Measurements from ENCODE around the gene RECQL5.
A peak's percentile ranks its signal among the peaks of the same experiment; 100 is the strongest.

RECQL5 gene

DNA sequence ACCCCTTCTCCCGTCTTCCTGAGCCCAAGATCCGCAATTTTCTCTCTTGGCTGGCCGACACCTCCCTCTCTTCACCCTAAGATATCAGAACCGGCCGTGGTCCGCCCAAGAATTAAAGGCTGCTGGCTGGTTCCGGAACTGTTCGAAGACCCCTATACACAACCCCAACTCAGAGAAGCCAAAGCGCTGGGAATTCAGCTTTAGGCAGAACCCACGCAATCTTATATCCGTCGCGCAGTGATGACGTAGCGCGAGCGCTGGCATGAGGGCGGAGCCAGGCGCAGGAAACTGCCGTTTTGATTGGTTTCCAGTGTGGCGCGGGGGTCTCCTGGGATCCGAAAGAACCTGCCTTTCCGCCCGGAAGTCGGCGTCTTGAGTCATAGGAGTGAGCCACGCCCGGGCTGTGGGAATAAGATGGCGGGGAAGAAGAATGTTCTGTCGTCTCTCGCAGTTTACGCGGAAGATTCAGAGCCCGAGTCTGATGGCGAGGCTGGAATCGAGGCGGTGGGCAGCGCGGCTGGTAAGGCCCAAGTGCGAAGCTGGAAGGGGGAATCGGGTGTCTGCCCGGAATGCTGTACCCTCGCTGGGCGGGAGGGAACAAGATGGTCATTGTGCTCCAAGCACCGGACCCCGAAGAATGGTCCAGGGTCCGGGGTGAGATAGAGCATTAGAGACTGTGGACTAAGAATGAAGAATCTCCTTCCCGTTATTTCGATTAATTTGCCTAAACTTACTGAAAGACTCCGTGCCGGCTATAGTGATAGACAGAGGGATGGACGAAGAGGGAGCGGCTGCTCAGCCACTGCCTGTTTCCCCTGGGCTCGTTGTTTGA, at the start of gene RECQL5, which contains the start of gene SAP30BP:
Gene RECQL5, minus strand, starts transcription at position 196 of the 832 bp plus-strand sequence. CDS start 597 bp downstream, outside the sequence.
Gene SAP30BP, plus strand, starts transcription at position 380 of the 832 bp plus-strand sequence. Its CDS starts 35 bp downstream, at position 415.
- peak; percentile 99 for DNase-seq

DNA sequence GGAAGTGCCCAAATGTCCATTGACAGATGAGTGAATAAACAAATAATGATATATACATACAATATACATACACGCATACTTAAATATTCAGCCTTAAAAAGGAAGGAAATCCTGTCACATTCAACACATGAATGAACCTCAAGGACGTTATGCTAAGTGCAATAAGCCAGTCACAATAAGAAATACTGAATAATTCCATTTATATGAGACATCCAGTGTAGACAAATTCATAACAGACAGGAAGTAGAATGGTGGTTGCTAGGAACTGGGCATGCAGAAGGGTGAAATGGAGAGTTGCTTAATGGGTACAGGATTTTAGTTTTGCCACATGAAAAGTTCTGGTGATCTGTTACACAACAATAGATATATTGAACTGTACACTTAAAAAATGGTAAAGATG, 45.5 kb upstream of the RECQL5 start:
- DNase-seq = no peak

DNA sequence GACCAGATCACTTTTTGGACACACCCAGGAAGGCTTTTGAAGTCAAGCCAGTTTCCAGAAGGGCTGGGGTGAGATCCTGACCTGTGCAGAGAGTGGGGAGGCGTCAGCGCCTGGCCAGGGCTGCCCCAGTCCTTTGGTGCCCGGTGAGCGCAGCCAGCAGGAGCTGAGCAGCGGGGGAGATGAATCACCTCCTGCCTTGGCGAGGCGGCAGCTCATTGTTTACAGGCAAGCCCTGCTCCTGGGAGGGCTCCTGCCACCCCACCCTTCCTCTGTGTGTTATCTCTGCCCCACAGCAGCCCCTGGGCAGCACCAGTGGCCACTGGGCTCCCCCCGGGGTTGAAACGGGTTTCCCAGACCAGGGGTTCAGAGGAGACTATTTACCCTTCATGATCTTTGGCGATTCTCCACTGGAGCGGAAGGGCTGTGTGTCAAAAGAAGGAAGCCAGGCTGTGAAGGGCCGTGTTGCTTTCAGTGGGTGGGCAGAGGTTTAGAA, 40.2 kb upstream of the RECQL5 start:
- no peak for DNase-seq

DNA sequence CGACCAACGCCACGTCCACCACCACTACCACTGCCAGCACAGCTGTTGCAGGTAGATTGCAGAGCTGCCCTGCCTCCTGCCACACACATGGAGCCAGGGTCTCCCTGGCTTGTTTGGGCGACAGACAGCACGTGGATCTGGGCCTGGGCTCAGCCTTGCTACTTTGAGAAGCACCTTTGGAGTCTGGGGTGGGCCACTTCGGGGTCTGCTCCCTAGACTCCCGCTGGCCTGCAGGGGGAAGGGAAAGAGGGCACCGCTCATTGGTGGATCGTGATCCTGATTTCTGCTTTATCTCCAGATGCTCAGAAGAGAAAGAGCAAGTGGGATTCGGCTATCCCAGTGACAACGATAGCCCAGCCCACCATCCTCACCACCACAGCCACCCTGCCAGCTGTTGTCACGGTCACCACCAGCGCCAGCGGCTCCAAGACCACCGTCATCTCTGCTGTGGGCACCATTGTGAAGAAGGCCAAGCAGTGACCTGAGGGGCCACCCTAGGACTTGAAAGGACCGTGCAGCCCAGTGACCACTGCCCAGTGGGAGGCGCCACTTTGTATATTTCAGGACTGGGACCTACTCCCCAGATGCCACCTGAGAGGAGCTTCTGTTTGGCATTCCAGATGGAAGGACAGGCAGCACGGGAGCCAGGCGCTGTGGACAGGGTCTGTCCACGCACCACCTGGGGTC, 39.2 kb upstream of the RECQL5 start:
- DNase-seq = no peak

DNA sequence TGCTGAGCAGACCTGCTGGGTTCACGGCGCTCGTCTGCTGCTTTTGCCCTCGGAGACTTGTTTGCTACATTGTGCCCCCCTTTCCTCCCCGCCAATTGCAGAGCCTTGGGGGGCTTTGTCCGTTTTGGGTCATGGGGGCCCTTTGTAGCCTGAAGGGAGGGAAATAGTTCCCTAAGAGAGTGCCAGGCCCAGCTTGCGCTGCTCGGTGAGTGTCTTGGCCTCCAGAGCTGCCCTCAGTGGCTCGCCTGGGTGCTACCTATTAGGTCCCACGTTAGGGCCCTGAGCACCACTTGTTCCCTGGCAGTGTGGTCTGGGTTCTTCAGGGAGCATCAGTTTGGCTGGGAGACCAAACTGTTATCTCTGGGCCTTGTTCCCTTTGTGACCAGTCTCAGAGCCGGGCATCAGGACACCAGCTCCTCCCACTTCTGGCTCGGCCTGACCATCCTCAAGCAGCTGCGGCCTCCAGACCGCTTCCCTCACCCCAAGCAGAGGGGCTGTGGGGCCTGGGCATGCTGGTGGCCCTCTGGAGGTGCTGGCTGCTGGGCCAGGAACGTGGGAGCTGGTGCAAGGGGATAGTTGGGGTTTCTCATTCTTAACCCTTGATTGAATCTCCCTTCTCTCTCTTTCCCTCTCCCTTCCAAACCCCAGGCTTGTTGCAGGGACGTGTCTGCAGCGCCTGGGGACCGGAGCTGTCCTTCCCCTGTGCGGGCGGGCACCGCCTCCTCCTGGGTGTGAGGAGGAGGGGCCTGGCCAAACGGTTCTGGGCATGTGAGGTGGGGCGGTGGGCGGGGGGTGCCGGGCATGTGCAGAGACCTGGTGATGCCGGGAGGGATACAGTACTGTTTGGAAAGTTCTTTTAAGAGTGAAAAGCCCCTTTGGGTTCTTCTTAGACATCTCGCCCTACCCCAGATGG, 38.3 kb upstream of the RECQL5 start:
- no peak for DNase-seq

DNA sequence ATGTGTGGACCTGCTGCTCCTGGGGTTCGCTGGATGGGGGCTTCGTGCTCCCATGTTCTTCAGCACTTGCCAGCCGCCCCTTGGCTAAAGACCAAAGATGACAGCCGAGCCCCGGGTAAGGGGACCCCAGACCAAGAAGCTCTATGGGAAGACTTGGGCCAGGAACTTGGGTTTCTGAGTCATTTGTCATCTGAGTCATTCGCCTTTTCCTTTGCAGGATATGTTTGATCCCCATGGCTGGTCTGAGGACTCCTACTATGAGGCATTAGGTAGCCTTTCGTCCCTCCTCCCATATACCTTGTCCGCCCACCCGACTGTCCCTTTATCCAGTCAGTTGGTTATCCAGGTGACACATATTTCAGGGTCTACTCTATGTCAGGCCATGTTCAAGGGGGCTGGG, 36.6 kb upstream of the RECQL5 start:
- DNase-seq = no peak

DNA sequence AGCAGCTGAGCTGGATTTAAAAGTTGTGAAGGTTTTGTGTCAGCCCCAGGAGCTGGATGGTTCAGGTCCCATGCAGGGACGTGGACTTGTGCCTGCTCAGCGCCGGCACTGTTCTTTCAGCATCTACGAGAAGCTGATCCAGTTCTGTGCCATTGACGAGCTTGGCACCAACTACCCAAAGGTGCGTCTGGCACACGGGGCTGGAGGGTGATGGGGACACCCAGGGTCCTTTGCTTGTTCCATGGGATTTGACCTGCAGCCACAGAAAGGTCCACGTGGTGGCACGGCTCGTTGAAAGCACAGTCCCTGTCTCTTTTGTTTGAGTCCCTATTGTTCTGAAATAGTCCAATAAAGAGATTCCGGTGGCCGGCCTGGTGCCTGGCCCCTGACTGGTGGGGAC, 36.2 kb upstream of the RECQL5 start:
- no peak for DNase-seq

DNA sequence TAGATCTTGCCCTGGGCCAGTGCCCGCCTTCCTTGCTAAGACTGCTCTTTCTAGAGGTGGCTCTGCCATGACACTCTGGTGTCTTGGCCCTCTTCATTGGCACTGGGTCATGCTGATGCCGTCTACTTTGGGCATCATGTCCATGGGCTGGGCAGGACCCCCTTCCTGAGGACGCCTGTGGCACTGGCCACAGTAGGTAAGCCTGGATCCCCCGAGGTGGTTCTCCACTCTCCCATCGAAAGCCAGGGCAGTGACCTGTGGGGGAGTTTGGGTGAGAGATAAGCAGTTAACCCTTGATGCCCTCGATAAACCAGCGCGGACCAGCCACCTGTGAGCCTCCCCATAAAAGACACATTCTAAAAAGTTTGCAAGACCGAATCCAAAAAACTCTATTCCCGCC, 34.3 kb upstream of the RECQL5 start:
- no peak for DNase-seq

DNA sequence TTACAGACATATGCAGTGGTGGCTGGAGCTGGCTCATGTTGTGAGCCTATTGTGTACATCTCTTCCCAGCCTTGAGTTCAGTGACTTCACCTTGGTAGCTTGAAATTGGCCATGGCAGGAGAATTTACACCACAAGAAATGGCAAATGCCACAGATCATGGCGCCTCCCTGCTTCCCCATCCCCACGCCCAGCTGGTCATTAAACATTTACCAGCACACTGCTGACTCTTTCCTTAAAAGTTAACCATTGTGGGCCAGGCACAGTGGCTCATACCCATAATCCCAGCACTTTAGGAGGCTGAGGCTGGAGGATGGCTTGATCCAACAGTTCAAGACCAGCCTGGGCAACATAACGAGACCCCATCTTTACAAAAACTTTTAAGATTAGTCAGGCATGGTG, 31.7 kb upstream of the RECQL5 start:
- DNase-seq = no peak

DNA sequence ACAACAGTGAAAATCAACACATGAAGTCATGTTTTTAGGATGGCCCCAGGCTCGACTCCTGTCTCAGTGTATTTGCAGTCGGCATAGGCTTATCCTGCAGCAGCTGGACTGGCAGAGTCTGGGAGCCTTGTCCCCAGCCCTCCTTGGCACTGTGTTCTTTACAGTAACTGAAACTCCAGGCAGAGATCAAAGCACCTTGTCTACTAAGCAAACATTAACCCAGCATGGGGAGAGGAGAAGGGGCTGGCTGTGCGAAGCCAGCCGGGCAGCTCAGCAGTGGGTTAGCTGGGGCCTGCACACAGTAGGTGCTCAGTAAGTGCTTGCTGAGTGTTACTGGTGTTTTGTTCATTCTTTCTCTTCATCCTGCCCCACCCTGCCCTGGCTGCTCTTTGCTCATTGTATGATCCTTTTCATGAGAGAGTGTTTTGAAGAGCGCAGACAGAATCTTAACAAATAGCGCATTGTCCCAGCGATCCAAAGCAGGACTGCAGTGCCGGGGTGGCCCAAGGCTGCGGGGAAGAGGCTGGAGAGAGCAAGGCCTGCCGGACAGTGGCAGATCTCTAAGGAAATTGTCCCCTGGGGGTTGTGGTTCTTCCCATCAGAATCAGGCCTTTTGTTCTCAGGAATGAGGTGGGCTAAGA, 30.8 kb upstream of the RECQL5 start:
- DNase-seq = no peak

DNA sequence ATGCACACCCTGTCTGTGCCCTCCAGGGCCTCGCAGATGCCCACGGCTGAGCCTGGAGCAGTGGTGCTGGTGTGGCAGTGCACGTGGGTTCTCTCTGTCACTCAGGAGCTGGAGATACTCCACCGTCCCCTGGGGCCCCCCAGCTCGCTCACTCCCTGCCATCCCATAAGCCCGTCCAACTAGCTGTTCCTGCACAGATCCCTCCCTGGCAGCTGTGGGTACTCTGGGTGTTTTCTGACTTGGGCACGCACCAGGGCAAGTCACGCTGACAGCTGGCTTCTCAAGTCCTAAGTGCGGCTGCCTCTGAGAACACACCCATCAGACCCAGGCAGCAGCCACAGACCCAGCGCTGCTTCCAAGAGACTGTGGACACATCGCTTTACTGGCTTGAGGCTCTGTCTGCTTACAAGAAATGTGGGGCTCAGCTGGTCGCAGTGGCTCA, 28.9 kb upstream of the RECQL5 start:
- DNase-seq = no peak

DNA sequence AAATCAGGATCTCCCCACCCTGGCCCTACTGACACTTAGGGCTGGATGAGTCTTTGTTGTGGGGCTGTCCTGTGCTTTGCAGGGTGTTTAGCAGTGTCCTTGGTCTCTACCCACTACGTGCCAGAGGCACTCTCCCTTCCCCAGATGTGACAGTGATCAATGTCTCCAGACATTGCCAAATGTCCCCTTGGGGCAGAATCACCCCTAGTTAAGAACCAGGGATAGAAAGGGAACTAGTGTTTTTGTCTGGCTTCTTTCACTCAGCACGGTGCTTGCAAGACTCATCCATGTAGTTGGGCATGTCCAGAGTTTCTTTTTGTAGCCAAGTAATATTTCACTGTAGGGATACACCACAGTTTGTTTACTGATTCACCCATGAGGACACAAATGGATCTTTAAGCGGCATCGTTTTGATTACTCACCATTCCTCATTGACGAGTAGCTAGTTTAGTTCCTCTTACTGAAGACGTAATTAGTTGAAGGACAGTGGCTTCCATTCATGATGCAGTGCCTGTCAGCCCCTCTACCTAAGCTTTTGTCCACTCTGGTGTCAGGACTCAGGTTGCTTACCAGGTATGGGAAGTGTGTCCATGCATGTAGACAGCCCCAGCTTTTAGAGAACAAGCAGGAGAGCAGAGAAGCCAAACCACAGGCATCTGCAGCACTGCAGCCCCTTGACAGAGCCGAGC, 28.3 kb upstream of the RECQL5 start:
- DNase-seq = no peak

DNA sequence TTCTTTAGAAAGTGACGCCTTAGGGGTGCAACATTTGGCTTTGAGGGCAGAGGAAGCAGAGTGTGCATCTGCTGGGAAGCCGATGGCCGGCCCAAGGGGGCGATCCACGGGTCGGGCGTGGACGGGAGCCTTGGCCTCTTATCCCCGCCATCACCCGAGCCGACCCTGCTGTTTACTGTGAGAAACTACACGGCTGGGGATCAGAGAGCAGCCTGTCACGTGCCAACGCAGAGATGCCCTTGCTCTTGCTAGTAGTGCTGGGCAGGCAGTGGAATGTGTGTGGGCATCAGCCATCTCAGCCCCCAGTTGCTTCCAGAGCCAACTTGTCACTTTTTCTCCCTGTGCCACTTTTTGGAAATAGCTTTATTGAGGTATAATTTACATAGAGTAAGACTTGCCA, 27.6 kb upstream of the RECQL5 start:
- no peak for DNase-seq

DNA sequence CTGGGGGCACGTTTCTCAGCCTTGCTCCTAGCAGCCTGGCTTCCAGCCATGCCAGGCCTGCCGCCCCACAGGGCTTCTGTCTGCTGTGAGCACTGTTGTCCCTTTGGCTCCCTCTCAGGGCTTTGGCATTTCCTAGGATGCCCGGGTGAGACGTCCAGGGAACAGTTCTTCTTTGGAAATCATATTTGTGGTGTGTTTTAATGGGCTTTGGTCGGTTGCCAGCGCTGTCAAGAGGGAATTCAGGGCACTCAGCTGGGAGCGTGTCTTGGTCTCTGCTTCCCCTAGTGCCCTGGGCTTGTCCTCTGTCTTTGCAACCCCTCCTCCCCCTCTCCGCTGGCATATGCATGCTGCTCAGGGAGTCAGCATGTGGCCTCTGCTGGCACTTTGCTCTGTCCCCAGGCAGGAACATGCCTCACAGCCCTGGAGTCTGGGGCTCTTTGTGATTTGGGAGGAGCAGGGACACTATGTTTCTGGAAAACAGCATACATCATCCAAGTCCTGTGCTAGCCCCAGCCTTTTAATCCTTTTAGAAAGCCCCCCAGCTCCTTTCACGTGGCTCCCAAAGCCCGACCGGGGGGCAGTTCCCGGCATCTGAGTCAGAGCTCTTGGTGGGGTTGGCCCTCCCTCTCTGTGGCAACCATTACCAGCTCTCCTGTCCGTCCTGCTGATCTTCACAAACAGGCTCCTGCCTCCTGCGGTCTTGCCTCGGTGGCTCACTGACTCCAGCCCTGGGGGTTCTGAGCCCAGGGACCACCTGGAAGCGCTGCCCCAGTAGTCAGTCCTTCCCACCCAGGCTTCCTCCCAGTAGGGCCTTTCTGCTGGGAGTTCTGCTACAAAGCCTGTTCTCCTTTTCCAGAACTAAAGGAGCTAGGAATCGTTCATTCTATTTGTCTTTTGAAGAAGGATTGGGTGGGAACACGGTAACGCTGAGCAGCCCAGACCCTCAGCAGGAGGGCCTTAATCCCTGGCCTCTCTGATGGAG, 26.8 kb upstream of the RECQL5 start:
- no peak for DNase-seq

DNA sequence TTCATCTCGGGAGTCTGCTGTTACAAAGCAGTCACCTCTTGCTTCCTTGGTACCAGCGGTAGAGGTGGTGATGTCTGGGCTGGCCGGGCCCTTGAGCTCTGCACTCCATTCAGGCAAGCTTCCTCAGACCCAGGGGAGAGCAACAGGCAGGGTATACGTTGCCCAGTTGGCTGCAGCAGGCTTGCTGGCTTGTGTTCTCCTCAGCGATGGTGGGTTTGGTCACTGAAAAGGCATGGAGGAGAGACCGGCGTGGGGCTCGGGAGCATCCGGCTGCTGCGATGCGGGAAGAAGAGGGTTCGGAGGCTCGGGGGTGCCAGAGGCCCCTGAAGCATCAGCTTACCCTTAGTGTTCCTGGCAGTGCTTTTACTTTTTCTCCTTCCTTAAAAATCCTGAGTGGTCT, 26.0 kb upstream of the RECQL5 start:
- DNase-seq = no peak

DNA sequence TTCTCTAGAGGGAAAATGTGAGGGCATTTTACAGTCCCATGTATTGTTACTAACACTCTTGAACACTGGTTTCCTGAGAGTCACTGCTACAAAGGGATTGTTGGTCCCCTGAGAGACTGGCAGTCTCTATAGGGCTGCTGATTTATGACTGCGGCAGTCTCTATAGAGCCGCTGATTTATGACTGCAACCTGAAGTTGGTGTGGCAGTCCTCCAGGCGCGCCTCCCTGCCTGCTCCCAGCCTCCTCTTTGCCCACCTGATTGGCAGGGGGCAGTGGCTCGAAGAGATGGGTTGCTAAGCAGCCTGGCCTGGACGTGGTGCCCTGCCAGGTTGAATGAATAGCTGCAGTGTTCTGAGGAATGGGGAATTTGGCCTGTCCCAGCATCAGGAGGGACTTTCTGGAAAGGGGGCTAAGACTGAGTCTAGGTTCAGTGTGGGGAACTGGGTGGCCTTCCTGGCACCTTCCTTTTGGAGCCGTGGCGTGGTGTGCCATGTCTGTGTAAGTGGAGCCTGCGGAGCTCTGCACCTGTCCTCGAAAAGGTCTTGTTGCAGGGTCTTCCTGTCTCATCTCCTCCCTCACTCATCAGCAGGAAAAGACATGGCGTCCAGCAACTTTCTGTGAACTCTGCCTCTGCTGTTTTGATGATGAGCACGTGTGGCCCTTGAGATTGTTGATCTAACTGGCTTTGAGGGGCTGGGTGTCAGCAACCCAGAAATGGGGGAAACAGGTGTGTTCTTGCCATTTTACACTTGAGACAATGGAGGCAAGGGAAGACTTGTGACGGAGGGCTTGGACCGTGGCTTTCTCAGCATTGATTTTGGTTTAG, 25.1 kb upstream of the RECQL5 start:
- DNase-seq = no peak

DNA sequence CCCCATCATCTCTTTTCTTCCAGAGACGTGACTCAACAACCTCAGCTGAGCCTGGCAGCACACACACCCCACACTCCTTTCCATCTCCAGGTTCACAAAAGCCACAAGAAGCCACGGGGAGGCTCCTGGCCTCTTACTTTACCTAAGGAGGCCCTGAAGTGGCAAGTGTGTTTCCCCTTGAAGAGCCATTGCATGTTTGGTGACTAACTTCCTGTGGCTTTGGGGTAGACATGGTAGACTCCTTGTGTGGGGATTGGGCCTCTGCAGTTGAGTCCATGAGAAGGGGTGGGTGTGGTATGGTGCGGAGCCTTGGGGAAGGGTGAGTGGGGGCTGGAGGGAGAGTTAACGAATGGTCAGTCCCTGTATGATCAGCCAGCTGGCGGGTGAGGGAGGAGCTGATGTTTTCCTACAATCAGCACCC, 24.4 kb upstream of the RECQL5 start:
- no peak for DNase-seq

DNA sequence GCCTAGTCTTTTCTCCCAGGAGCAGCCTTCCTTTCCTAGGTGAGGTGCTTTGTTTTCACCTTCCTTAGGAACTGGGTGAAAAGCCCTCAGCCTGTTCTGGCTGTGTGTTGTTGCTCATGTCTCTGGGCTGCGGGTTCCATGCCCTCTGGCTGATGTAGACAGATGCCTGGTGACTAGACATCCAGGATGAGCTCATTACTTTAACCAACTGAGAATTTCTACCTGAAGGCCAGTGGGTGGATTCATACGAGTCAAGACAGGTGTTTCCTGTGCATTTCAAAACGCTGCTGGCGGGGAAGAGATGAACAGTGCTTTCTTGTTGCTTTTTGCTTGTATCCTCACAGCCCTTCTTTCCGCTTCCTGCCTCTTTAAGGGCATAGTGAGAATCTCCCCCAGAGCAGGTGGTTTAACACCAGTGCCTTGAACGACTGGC, 22.5 kb upstream of the RECQL5 start:
- DNase-seq = peak; percentile 64

DNA sequence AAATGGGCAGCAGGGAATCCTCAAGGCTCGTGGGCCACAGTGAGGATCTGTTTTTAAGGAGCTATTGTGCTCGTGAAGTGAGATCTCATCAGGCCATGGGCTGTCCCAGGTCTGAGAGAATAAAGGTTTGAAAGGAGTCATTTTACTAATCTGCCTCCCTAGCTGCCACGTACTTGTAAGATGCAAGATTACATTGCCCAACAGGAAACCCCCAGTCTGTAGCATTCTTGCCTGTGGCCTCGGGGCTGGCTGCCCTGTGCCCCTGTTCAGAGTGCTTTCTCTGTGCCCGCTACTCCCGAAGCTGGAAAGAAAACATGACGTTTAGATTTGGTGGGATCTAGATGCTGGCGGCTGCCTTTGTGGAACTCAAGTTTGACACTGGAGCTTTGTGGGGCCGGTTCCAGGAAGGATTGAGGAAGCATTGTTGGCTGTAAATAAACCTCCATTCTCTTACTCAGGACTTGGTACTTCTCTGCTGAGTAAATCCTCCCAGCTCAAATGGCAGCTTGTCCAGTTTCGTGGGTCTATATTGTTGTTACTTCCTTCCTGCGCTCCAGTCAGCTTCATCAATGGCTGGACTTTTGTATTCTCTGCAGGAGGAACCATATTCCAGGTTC, 21.4 kb upstream of the RECQL5 start:
- no peak for DNase-seq

Data from activated effector memory CD4-positive, alpha-beta T cell treated with anti-CD3 and anti-CD28 coated beads, Interleukin-2, amount 50 U/mL, for 16 hours (primary cell).